Lower leg skin (tissue), 4 donors: Measurements from ENCODE around the gene VWA1. TPM values are rescaled to one million over a fixed set of nuclear protein-coding genes. Genes with fewer than 3 reads are reported as not detected.
A peak's percentile ranks its signal among the peaks of the same experiment; 100 is the strongest.
"Not testable (repeated sequence)": the region's sequence is repeated elsewhere in the genome, so short reads cannot be mapped to it uniquely, and the experiment has no call there.

Experiments used
- DNase-seq, 2 donors: peaks; one replicate each; pipeline ENCODE4 v3.0.0-alpha.2; 2019; ENCODE audit warnings: low spot score in 2 of 2
- H3K4me3 ChIP-seq: fragments of 200-600 bp; sonication (generic); 2 replicates; pipeline ENCODE4 v1.5.1; 2017; ENCODE audit warnings: mild to moderate bottlenecking, low read depth; ENCODE audit not compliant: poor library complexity, severe bottlenecking
- POLR2A ChIP-seq, 2 donors: fragments of 450-650 bp; IDR thresholded peaks; one replicate each; pipeline ENCODE4 v1.6.1; 2016 to 2017; ENCODE audit warnings: antibody characterized with exemption in 2 of 2, mild to moderate bottlenecking in 1 of 2, moderate library complexity in 1 of 2
- WGBS, 2 donors: methylation state at CpG; one replicate each; pipeline ENCODE4 v1.1.5; 2018; 5-methylcytosine and 5-hydroxymethylcytosine counted together
- intact Hi-C: fragments of 100-400 bp; cut with DNase I; formaldehyde crosslinking; loops from one replicate; pipeline ENCODE4 v1.15.0; 2023; ENCODE audit warnings: low total_unique reads
- total RNA-seq, 4 donors: library from RNA; depleted of rRNA; stranded (reverse); fragments of >200 nt; gene quantifications; one replicate each; pipeline ENCODE4 v1.1.0, GENCODE V29; 2016
- TF ChIP-seq, protein P1 (sequence below), 3 donors: fragments of 450-650 bp; IDR thresholded peaks; one replicate each; pipeline ENCODE4 v1.5.1; 2016; ENCODE audit warnings: antibody characterized with exemption in 3 of 3, mild to moderate bottlenecking in 3 of 3, moderate library complexity in 2 of 3

Gene VWA1
- total RNA-seq, 4 donors from 2014 or later = 26.5 to 36.4 (median 30.1) TPM

DNA sequence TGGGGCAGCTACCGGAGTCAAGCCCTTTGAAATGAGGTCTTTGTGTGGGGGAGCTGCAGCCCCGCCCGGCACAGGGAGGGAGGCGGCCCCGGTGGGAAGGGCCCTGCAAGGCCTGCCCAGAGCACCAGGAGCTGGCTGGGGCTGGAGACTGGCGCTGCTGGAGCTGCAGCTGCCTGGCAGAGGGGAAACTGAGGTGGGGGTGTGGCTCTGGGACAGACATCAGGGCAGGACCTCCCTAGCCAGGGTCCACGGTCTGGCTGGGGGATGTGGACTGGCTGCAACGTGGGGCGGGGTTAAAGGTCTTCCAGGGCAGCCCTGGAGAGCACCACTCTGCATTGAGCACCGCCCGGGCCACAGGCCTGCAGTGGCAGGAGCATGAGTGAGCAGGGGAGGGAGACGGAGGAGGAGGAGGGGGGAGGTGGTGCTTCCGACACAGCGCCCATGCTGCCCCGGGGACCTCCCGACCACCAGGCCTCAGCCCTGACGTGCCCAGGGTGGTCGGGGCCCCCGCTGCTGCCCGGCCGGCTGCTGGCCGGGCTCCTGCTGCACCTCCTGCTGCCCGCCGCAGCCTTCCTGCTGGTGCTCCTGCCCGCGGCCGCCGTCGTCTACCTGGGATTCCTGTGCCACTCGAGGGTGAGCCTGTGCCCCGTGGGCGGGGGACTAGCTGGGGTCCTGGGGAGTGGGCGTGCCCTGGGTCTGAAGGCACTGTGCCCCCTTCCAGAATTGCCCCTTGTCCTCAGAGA is 9.6 kb upstream of the VWA1 start:
- no peak for DNase-seq
- TF ChIP-seq, protein P1, sequence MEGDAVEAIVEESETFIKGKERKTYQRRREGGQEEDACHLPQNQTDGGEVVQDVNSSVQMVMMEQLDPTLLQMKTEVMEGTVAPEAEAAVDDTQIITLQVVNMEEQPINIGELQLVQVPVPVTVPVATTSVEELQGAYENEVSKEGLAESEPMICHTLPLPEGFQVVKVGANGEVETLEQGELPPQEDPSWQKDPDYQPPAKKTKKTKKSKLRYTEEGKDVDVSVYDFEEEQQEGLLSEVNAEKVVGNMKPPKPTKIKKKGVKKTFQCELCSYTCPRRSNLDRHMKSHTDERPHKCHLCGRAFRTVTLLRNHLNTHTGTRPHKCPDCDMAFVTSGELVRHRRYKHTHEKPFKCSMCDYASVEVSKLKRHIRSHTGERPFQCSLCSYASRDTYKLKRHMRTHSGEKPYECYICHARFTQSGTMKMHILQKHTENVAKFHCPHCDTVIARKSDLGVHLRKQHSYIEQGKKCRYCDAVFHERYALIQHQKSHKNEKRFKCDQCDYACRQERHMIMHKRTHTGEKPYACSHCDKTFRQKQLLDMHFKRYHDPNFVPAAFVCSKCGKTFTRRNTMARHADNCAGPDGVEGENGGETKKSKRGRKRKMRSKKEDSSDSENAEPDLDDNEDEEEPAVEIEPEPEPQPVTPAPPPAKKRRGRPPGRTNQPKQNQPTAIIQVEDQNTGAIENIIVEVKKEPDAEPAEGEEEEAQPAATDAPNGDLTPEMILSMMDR (IDR thresholded peaks at IDR 0.05) = no peak
- no peak for TF ChIP-seq POLR2A (IDR thresholded peaks at IDR 0.05)
- no peak overlapping the region for H3K4me3 ChIP-seq
- 46 to 54% methylated on average over 16 to 20 of the region's 33 CpGs for WGBS, 2 donors
- intact Hi-C loops = no loop called here

DNA sequence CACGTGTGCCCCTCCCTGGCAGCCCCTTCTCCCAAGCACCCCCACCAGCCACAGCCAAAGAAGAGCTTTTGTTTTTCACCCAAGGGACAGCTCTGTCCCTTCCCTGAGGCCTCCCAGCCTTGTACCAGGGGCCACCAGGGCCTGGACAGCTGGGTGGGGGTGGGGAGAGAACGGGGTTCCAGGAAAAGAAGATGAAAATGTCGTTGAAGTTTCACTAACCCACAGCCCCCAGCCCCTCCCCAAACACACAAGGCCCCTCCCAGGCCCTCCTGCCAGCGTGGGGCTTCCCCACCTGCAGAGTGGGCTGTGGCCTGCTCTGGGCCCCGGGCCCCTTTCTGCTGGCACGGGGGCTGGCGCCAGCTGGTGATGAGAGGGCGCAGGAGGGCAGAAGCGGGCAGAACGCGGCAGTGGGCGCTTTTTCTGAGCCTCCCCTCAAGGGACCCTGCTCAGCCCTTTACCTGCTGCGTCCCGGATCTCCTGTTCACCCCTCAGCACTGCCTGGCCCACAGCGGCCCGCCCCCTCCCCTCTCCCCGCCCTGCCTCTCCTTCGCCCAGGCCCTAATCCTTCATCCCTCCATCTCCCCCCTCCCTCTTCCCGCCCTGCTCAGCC is 8.9 kb upstream of the VWA1 start:
- WGBS, 2 donors = 45 to 56% methylated on average over 18 to 19 of the region's 19 CpGs
- DNase-seq = no peak
- TF ChIP-seq POLR2A (IDR thresholded peaks at IDR 0.05) = no peak
- TF ChIP-seq, protein P1 (IDR thresholded peaks at IDR 0.05) = no peak
- intact Hi-C loops = no loop called here
- no peak overlapping the region for H3K4me3 ChIP-seq

DNA sequence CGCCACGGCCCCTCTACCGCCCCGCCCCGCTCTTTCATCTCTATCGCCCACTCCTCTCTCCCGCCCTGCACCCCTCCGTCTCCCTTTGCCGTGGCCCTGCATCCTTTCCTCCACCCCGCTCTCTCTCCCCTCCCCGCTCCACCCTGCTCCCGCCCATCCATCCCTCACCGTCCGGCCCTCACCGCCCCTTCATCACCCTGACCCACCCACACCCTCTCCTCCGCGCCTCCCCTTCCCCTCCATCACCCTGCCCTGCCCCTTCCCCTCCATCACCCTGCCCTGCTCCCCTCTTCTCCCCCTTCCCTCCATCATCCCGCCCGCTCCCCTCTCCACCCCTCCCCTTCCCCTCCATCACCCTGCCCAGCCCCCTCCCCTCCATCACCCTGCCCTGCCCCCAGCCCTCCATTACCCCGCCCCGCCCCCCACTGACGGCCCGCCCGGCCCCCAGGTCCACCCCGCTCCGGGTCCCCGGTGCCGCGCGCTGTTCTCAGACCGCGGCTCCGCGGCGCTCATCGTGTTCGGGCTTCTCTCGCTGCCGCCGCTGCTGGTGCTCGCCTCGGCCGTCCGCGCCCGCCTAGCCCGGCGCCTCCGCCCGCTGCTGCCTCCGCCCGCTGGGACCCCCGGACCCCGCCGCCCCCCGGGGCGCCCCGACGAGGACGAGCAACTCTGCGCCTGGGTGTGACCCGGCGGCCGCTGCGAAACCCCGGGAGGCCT is 8.2 kb upstream of the VWA1 start:
- TF ChIP-seq POLR2A (IDR thresholded peaks at IDR 0.05) = no peak
- TF ChIP-seq, protein P1 (IDR thresholded peaks at IDR 0.05) = no peak
- DNase-seq = no peak
- peak overlapping the region; percentile 35 for H3K4me3 ChIP-seq
- intact Hi-C loops = no loop called here
- 22 to 32% methylated on average over 19 to 44 of the region's 66 CpGs for WGBS, 2 donors

DNA sequence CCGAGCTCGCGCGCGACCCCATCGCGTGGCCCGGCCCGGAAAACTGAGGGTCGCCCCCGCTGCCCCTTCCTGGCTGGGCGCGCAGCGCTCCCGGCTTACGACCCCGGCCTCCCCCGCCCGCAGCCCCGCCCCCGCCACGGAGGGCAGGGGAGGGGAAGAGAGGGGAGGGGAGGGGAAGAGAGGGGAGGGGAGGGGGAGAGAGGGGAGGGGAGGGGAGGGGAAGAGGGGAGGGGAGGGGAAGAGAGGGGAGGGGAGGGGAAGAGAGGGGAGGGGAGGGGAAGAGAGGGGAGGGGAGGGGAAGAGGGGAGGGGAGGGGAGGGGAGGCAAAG is 7.7 kb upstream of the VWA1 start:
- TF ChIP-seq, protein P1 (IDR thresholded peaks at IDR 0.05) = no peak
- TF ChIP-seq POLR2A (IDR thresholded peaks at IDR 0.05) = no peak
- intact Hi-C loops = no loop called here
- peak overlapping the region; percentile 35 for H3K4me3 ChIP-seq
- no peak for DNase-seq
- WGBS, 2 donors = 0% methylated on average over 6 of the region's 22 CpGs; no CpG with 5 or more reads in 1 of the 2 donors

DNA sequence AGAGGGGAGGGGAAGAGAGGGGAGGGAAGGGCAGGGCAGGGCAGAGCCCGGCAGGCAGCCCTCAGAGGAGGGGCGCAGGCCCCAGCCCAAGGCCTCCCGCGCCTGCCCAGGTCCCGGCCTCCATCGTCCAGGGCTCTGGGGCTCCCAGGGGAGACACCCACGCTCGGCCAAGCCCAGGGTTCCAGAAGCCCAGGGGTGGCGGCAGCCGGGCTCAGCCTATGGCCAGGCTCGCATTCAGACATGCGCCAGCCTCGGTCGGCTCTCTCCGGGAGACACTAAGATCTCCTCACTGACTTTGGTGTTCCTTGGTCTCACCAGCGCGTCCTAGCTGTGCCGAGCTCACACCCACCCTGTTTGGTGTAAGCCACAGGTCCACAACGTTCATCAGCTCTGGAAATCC is 7.3 kb upstream of the VWA1 start:
- intact Hi-C loops = no loop called here
- DNase-seq = no peak
- no peak for TF ChIP-seq POLR2A (IDR thresholded peaks at IDR 0.05)
- TF ChIP-seq, protein P1 (IDR thresholded peaks at IDR 0.05) = no peak
- 77 to 83% methylated on average over 18 to 19 of the region's 19 CpGs for WGBS, 2 donors
- H3K4me3 ChIP-seq = no peak overlapping the region

DNA sequence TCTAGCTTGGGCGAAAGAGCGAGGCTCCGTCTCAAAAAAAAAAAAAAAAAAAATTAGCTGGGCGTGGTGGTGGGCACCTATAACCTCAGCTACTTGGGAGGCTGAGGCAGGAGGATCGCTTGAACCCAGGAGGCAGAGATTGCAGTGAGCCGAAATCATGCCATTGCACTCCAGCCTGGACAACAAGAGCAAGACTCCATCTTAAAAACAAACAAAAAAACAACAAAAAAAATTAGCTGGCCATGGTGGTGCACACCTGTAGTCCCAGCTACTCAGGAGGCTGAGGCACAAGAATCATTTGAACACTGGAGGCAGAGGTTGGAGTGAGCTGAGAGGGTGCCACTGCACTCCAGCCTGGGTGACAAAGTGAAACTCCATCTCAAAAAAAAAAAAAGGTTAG is 6.5 kb upstream of the VWA1 start:
- intact Hi-C loops, H3K4me3 ChIP-seq, DNase-seq: not testable (repeated sequence)
- WGBS, 2 donors = 92 to 93% methylated on average over 6 of the region's 6 CpGs
